SK-N-SH treated with all-trans-retinoic acid at 6 μM for 48 hours (cell line): ENCODE data around the gene TH.

Source experiments
- ATAC-seq: fragments of 200-7000 bp; cut with Tn5 transposase; 3 replicates; pipeline ENCODE4 v1.9.1; 2020; ENCODE audit warnings: mild to moderate bottlenecking, moderate library complexity
- ARNTL ChIP-seq: fragments of 450-650 bp; formaldehyde crosslinking; IDR thresholded peaks from 2 replicates; pipeline ENCODE4 v1.5.0; 2020; ENCODE audit warnings: low read depth, mild to moderate bottlenecking, moderate library complexity, borderline replicate concordance
- BACH2 ChIP-seq: fragments of 250-450 bp; sonication (Bioruptor Pico); IDR thresholded peaks from 2 replicates; pipeline ENCODE4 v1.9.0; 2021; ENCODE audit warnings: mild to moderate bottlenecking, borderline replicate concordance
- CSDC2 ChIP-seq: fragments of 250-450 bp; sonication (Bioruptor Pico); IDR thresholded peaks from 2 replicates; pipeline ENCODE4 v1.5.0; 2020; ENCODE audit warnings: mild to moderate bottlenecking, moderate library complexity
- CSRNP3 ChIP-seq: fragments of 250-450 bp; sonication (Bioruptor Pico); IDR thresholded peaks from 2 replicates; pipeline ENCODE4 v1.5.1; 2021; ENCODE audit warnings: mild to moderate bottlenecking, moderate library complexity
- ESRRG ChIP-seq: fragments of 250-450 bp; sonication (Bioruptor Pico); IDR thresholded peaks from 2 replicates; pipeline ENCODE4 v1.6.1; 2021; ENCODE audit warnings: mild to moderate bottlenecking
- GLIS3 ChIP-seq: fragments of 250-450 bp; sonication (Bioruptor Pico); IDR thresholded peaks from 2 replicates; pipeline ENCODE4 v1.5.0; 2020; ENCODE audit warnings: mild to moderate bottlenecking, moderate library complexity
- ISL1 ChIP-seq: fragments of 250-450 bp; sonication (Bioruptor Pico); IDR thresholded peaks from 2 replicates; pipeline ENCODE4 v2.1.2; 2022; ENCODE audit warnings: mild to moderate bottlenecking, moderate library complexity
- OSR1 ChIP-seq: fragments of 250-450 bp; sonication (Bioruptor Pico); IDR thresholded peaks from 2 replicates; pipeline ENCODE4 v1.8.0; 2022; ENCODE audit warnings: moderate library complexity, mild to moderate bottlenecking, inconsistent platforms
- PPARA ChIP-seq: fragments of 250-450 bp; sonication (Bioruptor Pico); IDR thresholded peaks from 2 replicates; pipeline ENCODE4 v1.5.0; 2020; ENCODE audit warnings: mild to moderate bottlenecking, borderline replicate concordance
- SNAI2 ChIP-seq: fragments of 250-450 bp; sonication (Bioruptor Pico); IDR thresholded peaks from 2 replicates; pipeline ENCODE4 v1.5.0; 2020; ENCODE audit warnings: mild to moderate bottlenecking, moderate library complexity
- TCF4 ChIP-seq: fragments of 250-450 bp; sonication (Bioruptor Pico); IDR thresholded peaks from 2 replicates; pipeline ENCODE4 v1.8.0; 2021; ENCODE audit warnings: mild to moderate bottlenecking, moderate library complexity, borderline replicate concordance
- TOX ChIP-seq: fragments of 250-450 bp; sonication (Bioruptor Pico); IDR thresholded peaks from 2 replicates; pipeline ENCODE4 v1.8.0; 2021; ENCODE audit warnings: mild to moderate bottlenecking, moderate library complexity, borderline replicate concordance
- ZC3H10 ChIP-seq: fragments of 250-450 bp; sonication (Bioruptor Pico); IDR thresholded peaks from 2 replicates; pipeline ENCODE4 v1.5.1; 2021; ENCODE audit warnings: mild to moderate bottlenecking, moderate library complexity
- ZFP30 ChIP-seq: fragments of 450-650 bp; formaldehyde crosslinking; IDR thresholded peaks from 2 replicates; pipeline ENCODE4 v1.5.0; 2022; ENCODE audit warnings: mild to moderate bottlenecking, moderate library complexity
- ZNF565 ChIP-seq: fragments of 450-650 bp; formaldehyde crosslinking; conservative IDR thresholded peaks from 2 replicates; pipeline ENCODE4 v1.5.0; 2020; ENCODE audit warnings: low read depth, mild to moderate bottlenecking, moderate library complexity
- ZNF70 ChIP-seq: fragments of 450-650 bp; formaldehyde crosslinking; IDR thresholded peaks from 2 replicates; pipeline ENCODE4 v1.5.0; 2020; ENCODE audit warnings: mild to moderate bottlenecking, moderate library complexity
- ZNF8 ChIP-seq: fragments of 450-650 bp; formaldehyde crosslinking; IDR thresholded peaks from 2 replicates; pipeline ENCODE4 v1.5.0; 2020; ENCODE audit warnings: mild to moderate bottlenecking, moderate library complexity
- TF ChIP-seq, protein P1 (sequence below): fragments of 250-450 bp; sonication (Bioruptor Pico); IDR thresholded peaks from 2 replicates; pipeline ENCODE4 v1.8.0; 2020; ENCODE audit warnings: mild to moderate bottlenecking, moderate library complexity, borderline replicate concordance
- TF ChIP-seq, protein P2 (sequence below): fragments of 250-450 bp; sonication (Bioruptor Pico); IDR thresholded peaks from 2 replicates; pipeline ENCODE4 v1.5.0; 2020; ENCODE audit warnings: mild to moderate bottlenecking, moderate library complexity
- TF ChIP-seq, protein P3 (sequence below): fragments of 250-450 bp; sonication (Bioruptor Pico); IDR thresholded peaks from 2 replicates; pipeline ENCODE4 v1.8.0; 2021; ENCODE audit warnings: low read depth, mild to moderate bottlenecking, moderate library complexity, borderline replicate concordance

TH gene

GRCh38 chr11:2139123-2139521, 32.5 kb downstream of the TH start, which contains the start of gene IGF2:
Gene IGF2, minus strand, starts transcription at chr11:2139389. Its CDS starts 3,866 bp downstream, at chr11:2135523.
- ATAC-seq = no peak
- TF ChIP-seq OSR1 (CRISPR knock-in tag) (no peak), ESRRG (CRISPR knock-in tag) (no peak), TCF4 (no peak), TOX (CRISPR knock-in tag) (no peak), ARNTL (CRISPR knock-in tag) (no peak), BACH2 (CRISPR knock-in tag) (no peak), GLIS3 (CRISPR knock-in tag) (no peak), ZNF8 (CRISPR knock-in tag) (no peak), CSRNP3 (no peak), ZC3H10 (no peak), PPARA (CRISPR knock-in tag) (no peak), ZFP30 (CRISPR knock-in tag) (no peak), SNAI2 (CRISPR knock-in tag) (no peak), ISL1 (CRISPR knock-in tag) (no peak)
- TF ChIP-seq, protein P1, sequence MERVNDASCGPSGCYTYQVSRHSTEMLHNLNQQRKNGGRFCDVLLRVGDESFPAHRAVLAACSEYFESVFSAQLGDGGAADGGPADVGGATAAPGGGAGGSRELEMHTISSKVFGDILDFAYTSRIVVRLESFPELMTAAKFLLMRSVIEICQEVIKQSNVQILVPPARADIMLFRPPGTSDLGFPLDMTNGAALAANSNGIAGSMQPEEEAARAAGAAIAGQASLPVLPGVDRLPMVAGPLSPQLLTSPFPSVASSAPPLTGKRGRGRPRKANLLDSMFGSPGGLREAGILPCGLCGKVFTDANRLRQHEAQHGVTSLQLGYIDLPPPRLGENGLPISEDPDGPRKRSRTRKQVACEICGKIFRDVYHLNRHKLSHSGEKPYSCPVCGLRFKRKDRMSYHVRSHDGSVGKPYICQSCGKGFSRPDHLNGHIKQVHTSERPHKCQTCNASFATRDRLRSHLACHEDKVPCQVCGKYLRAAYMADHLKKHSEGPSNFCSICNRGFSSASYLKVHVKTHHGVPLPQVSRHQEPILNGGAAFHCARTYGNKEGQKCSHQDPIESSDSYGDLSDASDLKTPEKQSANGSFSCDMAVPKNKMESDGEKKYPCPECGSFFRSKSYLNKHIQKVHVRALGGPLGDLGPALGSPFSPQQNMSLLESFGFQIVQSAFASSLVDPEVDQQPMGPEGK (CRISPR knock-in tag) = no peak
- TF ChIP-seq, protein P2, sequence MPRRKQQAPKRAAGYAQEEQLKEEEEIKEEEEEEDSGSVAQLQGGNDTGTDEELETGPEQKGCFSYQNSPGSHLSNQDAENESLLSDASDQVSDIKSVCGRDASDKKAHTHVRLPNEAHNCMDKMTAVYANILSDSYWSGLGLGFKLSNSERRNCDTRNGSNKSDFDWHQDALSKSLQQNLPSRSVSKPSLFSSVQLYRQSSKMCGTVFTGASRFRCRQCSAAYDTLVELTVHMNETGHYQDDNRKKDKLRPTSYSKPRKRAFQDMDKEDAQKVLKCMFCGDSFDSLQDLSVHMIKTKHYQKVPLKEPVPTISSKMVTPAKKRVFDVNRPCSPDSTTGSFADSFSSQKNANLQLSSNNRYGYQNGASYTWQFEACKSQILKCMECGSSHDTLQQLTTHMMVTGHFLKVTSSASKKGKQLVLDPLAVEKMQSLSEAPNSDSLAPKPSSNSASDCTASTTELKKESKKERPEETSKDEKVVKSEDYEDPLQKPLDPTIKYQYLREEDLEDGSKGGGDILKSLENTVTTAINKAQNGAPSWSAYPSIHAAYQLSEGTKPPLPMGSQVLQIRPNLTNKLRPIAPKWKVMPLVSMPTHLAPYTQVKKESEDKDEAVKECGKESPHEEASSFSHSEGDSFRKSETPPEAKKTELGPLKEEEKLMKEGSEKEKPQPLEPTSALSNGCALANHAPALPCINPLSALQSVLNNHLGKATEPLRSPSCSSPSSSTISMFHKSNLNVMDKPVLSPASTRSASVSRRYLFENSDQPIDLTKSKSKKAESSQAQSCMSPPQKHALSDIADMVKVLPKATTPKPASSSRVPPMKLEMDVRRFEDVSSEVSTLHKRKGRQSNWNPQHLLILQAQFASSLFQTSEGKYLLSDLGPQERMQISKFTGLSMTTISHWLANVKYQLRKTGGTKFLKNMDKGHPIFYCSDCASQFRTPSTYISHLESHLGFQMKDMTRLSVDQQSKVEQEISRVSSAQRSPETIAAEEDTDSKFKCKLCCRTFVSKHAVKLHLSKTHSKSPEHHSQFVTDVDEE (CRISPR knock-in tag) = no peak
- TF ChIP-seq, protein P3, sequence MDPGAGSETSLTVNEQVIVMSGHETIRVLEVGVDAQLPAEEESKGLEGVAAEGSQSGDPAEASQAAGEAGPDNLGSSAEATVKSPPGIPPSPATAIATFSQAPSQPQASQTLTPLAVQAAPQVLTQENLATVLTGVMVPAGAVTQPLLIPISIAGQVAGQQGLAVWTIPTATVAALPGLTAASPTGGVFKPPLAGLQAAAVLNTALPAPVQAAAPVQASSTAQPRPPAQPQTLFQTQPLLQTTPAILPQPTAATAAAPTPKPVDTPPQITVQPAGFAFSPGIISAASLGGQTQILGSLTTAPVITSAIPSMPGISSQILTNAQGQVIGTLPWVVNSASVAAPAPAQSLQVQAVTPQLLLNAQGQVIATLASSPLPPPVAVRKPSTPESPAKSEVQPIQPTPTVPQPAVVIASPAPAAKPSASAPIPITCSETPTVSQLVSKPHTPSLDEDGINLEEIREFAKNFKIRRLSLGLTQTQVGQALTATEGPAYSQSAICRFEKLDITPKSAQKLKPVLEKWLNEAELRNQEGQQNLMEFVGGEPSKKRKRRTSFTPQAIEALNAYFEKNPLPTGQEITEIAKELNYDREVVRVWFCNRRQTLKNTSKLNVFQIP = no peak
- TF ChIP-seq, all 23 proteins: peak for 0

- TF ChIP-seq ARNTL (CRISPR knock-in tag) (no peak), ISL1 (CRISPR knock-in tag) (no peak), ZNF565 (CRISPR knock-in tag) (no peak), ZNF8 (CRISPR knock-in tag) (no peak), TOX (CRISPR knock-in tag) (no peak), ZC3H10 (no peak), ZNF70 (no peak), OSR1 (CRISPR knock-in tag) (no peak), CSDC2 (CRISPR knock-in tag) (no peak), CSRNP3 (no peak), SNAI2 (CRISPR knock-in tag) (no peak), ESRRG (CRISPR knock-in tag) (no peak)
- TF ChIP-seq, protein P1 (CRISPR knock-in tag) = no peak
- TF ChIP-seq, all 23 proteins: peak for 0
- no peak for ATAC-seq
Measured at GRCh38 chr11:2138431-2139122, 33.0 kb downstream of the TH start.
